OCI-LY7 (cell line): ENCODE results near the gene AGTR1. TPM values are rescaled to one million over a fixed set of nuclear protein-coding genes. Genes with fewer than 3 reads are reported as not detected.

Source experiments
- BruUV-seq: library from RNA; stranded (reverse); fragments of 400-500 nt; replicated peaks from 2 replicates; lab custom pipeline; 2021; lab: Mats Ljungman, UMichigan
- CTCF ChIA-PET: fragments of 300-600 bp; sonication (Branson Sonifier 250); formaldehyde crosslinking; loops from one replicate; lab custom pipeline; 2022; ENCODE audit warnings: antibody characterized with exemption; ENCODE audit not compliant: unreplicated experiment; lab: Charles Lee
- POLR2A ChIA-PET: fragments of 300-600 bp; sonication (Branson Sonifier 250); formaldehyde crosslinking; loops from one replicate; lab custom pipeline; 2022; ENCODE audit warnings: antibody characterized with exemption; lab: Charles Lee
- DNase-seq: peaks from one replicate; pipeline ENCODE4 v3.0.0-alpha.2; 2015; ENCODE audit warnings: low spot score
- H2AFZ ChIP-seq: fragments of 200-600 bp; sonication (generic), shearing (Covaris generic); 2 replicates; pipeline ENCODE4 v1.6.1; 2014; ENCODE audit warnings: mild to moderate bottlenecking, antibody characterized with exemption, low read length, moderate library complexity
- H3K27ac ChIP-seq: fragments of 200-600 bp; sonication (generic); 2 replicates; pipeline ENCODE4 v1.5.1; 2014; ENCODE audit warnings: mixed run types, low read depth, mild to moderate bottlenecking, moderate library complexity, low read length, inconsistent platforms; ENCODE audit not compliant: poor library complexity, severe bottlenecking
- H3K36me3 ChIP-seq: fragments of 200-600 bp; sonication (generic); 2 replicates; pipeline ENCODE4 v1.6.1; 2014; ENCODE audit warnings: mild to moderate bottlenecking, antibody characterized with exemption, low read length, moderate library complexity, mixed read lengths; ENCODE audit not compliant: insufficient read depth
- H3K4me1 ChIP-seq: fragments of 200-600 bp; sonication (generic); 2 replicates; pipeline ENCODE4 v1.5.1; 2014; ENCODE audit warnings: mild to moderate bottlenecking, low read length; ENCODE audit not compliant: insufficient read depth, poor library complexity, severe bottlenecking
- H3K4me2 ChIP-seq: fragments of 200-600 bp; sonication (generic); 2 replicates; pipeline ENCODE4 v1.6.1; 2014; ENCODE audit warnings: mild to moderate bottlenecking, low read length
- H3K4me3 ChIP-seq: fragments of 200-600 bp; sonication (generic); 2 replicates; pipeline ENCODE4 v1.5.1; 2014; ENCODE audit warnings: mild to moderate bottlenecking, low read depth, low read length; ENCODE audit not compliant: poor library complexity, severe bottlenecking
- H3K79me2 ChIP-seq: fragments of 200-600 bp; sonication (generic); 2 replicates; pipeline ENCODE4 v1.6.1; 2016; ENCODE audit warnings: low read depth, mild to moderate bottlenecking, low read length, moderate library complexity, mixed read lengths; ENCODE audit not compliant: insufficient read depth
- H3K9me2 ChIP-seq: fragments of 200-600 bp; sonication (generic); 2 replicates; pipeline ENCODE4 v1.6.1; 2016; ENCODE audit warnings: mild to moderate bottlenecking, low read length, mixed read lengths; ENCODE audit not compliant: insufficient read depth
- H3K9me3 ChIP-seq: fragments of 200-600 bp; sonication (generic); 2 replicates; pipeline ENCODE4 v1.6.1; 2014; ENCODE audit warnings: mild to moderate bottlenecking, mixed run types, low read length, mixed read lengths
- H4K20me1 ChIP-seq: fragments of 200-600 bp; sonication (generic); 2 replicates; pipeline ENCODE4 v1.6.1; 2014; ENCODE audit warnings: mild to moderate bottlenecking, antibody characterized with exemption, low read length, moderate library complexity, mixed read lengths; ENCODE audit not compliant: insufficient read depth
- EZH2phosphoT487 ChIP-seq: fragments of 200-600 bp; sonication (generic); IDR thresholded peaks from 2 replicates; pipeline ENCODE4 v1.6.1; 2018; ENCODE audit warnings: low read depth, borderline replicate concordance, mild to moderate bottlenecking, mixed run types, antibody characterized with exemption, low read length, moderate library complexity, mixed read lengths
- intact Hi-C: fragments of 100-400 bp; cut with micrococcal nuclease; formaldehyde crosslinking; loops from one replicate; pipeline ENCODE4 v1.10.0; 2022; ENCODE audit not compliant: unreplicated experiment
- total RNA-seq, 2 experiments: library from RNA; depleted of rRNA in 1 of 2; stranded (reverse); fragments of >200 nt in 1 of 2; shearing (Covaris generic) in 1 of 2; gene quantifications; 2 replicates each; pipeline ENCODE4 v1.2.3, GENCODE V29; 2014 to 2022
- TF ChIP-seq, protein P1 (sequence below): fragments of 200-600 bp; sonication (generic); conservative IDR thresholded peaks from 2 replicates; pipeline ENCODE4 v1.5.1; 2014; ENCODE audit warnings: mild to moderate bottlenecking, antibody characterized with exemption, low read length, moderate library complexity, mixed read lengths

Gene AGTR1
- total RNA-seq, 2 experiments from 2014 or later, result not detected

DNA sequence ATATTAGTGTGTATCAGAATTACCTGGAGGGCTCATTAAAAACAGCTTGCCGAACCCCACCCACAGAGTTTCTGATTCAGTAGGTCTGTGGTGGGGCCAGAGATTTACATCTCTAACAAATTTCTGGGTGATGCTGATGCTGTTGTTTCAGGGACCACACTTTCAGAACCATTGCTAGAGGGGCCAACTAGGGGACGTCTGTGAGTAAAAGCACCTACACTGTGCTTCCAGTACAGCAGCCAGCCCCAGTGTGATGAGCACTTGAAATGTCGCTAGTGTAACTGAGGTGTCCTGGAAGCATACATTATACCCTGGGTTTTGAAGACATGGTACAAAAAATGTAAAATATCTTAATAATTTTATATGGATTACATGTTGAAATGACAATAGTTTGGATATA lies 33.0 kb downstream of the AGTR1 start:
- no peak overlapping the region for H3K27ac ChIP-seq
- no peak overlapping the region for H3K4me3 ChIP-seq
- no TSS peak for BruUV-seq
- no peak overlapping the region for H3K4me2 ChIP-seq
- DNase-seq, result no peak
- CTCF ChIA-PET, result no interaction called here
- no peaks in the 10 kb centered on the region for H3K9me3 ChIP-seq
- H3K4me1 ChIP-seq, result no peaks in the 10 kb centered on the region
- H4K20me1 ChIP-seq, result no peaks in the 10 kb centered on the region
- intact Hi-C loops, result no loop called here
- H3K79me2 ChIP-seq, result no peaks in the 10 kb centered on the region
- no peak overlapping the region for H2AFZ ChIP-seq
- H3K9me2 ChIP-seq, result no peaks in the 10 kb centered on the region
- TF ChIP-seq, protein P1, sequence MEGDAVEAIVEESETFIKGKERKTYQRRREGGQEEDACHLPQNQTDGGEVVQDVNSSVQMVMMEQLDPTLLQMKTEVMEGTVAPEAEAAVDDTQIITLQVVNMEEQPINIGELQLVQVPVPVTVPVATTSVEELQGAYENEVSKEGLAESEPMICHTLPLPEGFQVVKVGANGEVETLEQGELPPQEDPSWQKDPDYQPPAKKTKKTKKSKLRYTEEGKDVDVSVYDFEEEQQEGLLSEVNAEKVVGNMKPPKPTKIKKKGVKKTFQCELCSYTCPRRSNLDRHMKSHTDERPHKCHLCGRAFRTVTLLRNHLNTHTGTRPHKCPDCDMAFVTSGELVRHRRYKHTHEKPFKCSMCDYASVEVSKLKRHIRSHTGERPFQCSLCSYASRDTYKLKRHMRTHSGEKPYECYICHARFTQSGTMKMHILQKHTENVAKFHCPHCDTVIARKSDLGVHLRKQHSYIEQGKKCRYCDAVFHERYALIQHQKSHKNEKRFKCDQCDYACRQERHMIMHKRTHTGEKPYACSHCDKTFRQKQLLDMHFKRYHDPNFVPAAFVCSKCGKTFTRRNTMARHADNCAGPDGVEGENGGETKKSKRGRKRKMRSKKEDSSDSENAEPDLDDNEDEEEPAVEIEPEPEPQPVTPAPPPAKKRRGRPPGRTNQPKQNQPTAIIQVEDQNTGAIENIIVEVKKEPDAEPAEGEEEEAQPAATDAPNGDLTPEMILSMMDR, result no peak
- TF ChIP-seq EZH2phosphoT487, result no peak
- H3K36me3 ChIP-seq, result no peaks in the 10 kb centered on the region
- POLR2A ChIA-PET, result no interaction called here

DNA sequence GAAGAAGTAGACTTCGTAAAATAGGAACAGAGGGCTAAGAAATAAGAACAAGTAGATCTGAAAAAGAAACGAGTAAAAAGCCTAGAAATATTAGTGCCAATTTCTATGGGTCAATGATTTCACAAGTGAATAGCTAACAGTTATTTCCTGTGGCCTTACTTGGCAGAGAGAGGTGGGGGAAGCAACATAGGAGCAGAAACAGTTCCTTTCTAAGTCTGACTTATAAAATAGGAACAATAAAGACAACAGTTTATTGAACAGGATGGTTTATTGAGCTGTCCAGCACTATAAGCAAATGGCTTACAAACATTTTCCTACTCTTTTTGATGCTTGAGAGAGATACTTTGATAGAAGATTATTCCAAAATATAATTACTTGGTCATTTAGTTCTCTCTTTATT lies 37.9 kb downstream of the AGTR1 start:
- Histone ChIP-seq H3K79me2 (no peaks in the 10 kb centered on the region), H3K4me1 (no peaks in the 10 kb centered on the region), H3K9me2 (no peaks in the 10 kb centered on the region), H3K36me3 (no peaks in the 10 kb centered on the region), H3K4me2 (no peak overlapping the region), H3K4me3 (no peak overlapping the region), H3K9me3 (no peaks in the 10 kb centered on the region), H2AFZ (no peak overlapping the region), H3K27ac (no peak overlapping the region), H4K20me1 (no peaks in the 10 kb centered on the region)
- BruUV-seq, result no TSS peak
- DNase-seq, result no peak
- intact Hi-C loops, result no loop called here
- TF ChIP-seq EZH2phosphoT487, result no peak
- TF ChIP-seq, protein P1, result no peak
- CTCF ChIA-PET, result no interaction called here
- POLR2A ChIA-PET, result interaction anchor here (0.6 to 1.2 kb wide), 3 partner anchors 90 to 1832 kb away, joined by 3 read pairs; no protein-coding TSS in a partner anchor

DNA sequence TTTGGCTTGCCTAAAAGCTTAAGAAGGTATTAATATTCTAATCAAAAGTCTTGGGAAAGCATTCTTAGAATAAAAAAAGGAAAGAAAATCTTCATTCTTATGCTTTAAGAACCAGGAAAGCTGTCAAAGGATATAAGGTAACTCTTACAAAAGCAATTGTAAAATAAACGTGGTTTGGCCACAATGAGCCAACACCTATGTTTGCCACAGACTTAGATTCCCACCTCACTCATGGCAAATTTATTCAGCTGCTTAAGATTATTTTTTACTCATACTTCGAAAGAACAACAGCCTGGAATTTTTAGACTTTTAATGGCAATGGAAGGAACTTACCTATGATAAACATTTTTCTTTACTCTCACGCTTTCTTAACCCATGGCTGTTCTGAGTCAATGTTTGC lies 38.4 kb downstream of the AGTR1 start:
- DNase-seq, result no peak
- Histone ChIP-seq H3K27ac (no peak overlapping the region), H3K9me3 (no peaks in the 10 kb centered on the region), H3K4me1 (no peaks in the 10 kb centered on the region), H2AFZ (no peak overlapping the region), H3K79me2 (no peaks in the 10 kb centered on the region), H4K20me1 (no peaks in the 10 kb centered on the region), H3K4me3 (no peak overlapping the region), H3K4me2 (no peak overlapping the region), H3K36me3 (no peaks in the 10 kb centered on the region), H3K9me2 (no peaks in the 10 kb centered on the region)
- intact Hi-C loops, result no loop called here
- no peak for TF ChIP-seq EZH2phosphoT487
- TF ChIP-seq, protein P1, result no peak
- POLR2A ChIA-PET, result interaction anchor here (0.7 kb wide), 1 partner anchor 1832 kb away, joined by 3 read pairs; no protein-coding TSS in a partner anchor
- CTCF ChIA-PET, result no interaction called here
- BruUV-seq, result no TSS peak
